ENCODE data around the gene ATAD3B. TPM values are rescaled to one million over a fixed set of nuclear protein-coding genes. Genes with fewer than 3 reads are reported as not detected.
"Not testable (repeated sequence)": the region's sequence is repeated elsewhere in the genome, so short reads cannot be mapped to it uniquely, and the experiment has no call there.

Gene ATAD3B
- total and polyA plus RNA-seq, 2 donors (not counting 3 experiments of a cell fraction or from before 2014, with no cell fraction given) = 20.5 to 48.2 TPM

DNA sequence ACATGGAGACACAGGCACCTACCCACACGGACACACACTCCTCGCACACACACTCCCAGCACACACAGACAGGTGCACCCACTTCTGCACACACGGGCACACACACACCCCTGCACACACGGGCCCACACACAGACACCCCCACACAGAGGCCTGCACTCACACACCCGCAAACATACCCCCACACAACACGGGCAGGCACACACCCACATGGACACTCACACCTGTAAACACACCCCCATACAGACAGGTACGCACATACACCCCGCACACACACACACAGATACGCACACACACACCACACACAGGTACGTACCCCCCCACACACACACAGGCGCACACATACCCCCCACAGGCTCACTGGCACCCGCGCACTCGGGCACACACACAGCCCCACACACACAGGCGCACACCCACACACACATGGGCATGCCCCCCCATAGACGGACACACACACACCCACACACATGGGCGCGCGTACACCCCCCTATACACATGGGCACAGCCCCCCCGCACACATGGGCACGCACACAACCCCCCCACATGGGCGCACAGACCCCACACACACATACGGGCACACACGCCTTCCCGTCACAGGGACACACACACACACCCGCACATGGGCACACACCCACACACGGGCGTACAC lies 46.5 kb downstream of the ATAD3B start:
- no peak overlapping the region for H3K27ac ChIP-seq (ENCODE audit: insufficient read depth, low read depth, low read length)
- FAIRE-seq = no peak
- H3K9me3 ChIP-seq (replicated peaks; ENCODE audit: control insufficient read depth, insufficient read depth, low read length) = no peaks in the 10 kb centered on the region
- H3K27me3 ChIP-seq (ENCODE audit: control insufficient read depth in 2 of 2, insufficient read depth in 2 of 2, low read length in 2 of 2) = no peaks in the 10 kb centered on the region
- ChIA-PET POLR2A (no interaction called here), CTCF (no interaction called here)
- dilution Hi-C loops (cut with MboI; ENCODE audit: extremely low pct_ligation_motif_present, low sequenced_read_pairs) = no loop called here
- H2AFZ ChIP-seq (ENCODE audit: low read depth, low read length) = no peak overlapping the region
- no peaks in the 10 kb centered on the region for H4K20me1 ChIP-seq (replicated peaks; ENCODE audit: control insufficient read depth, extremely low read depth, insufficient read depth, low read length)
- TF ChIP-seq POLR2AphosphoS5 (IDR thresholded peaks at IDR 0.05; ENCODE audit: insufficient read depth, low read depth, low read length) (no peak), POLR2A (IDR thresholded peaks at IDR 0.05; ENCODE audit: low read depth, low read length) (no peak), GATA2 (IDR thresholded peaks at IDR 0.05; ENCODE audit: insufficient read depth, insufficient read length, low read depth, low read length) (no peak), EZH2 (IDR thresholded peaks at IDR 0.05; ENCODE audit: borderline replicate concordance, low read depth, low read length, severe bottlenecking) (no peak), MYC (IDR thresholded peaks at IDR 0.05; ENCODE audit: low read depth, low read length) (no peak), JUN (IDR thresholded peaks at IDR 0.05; ENCODE audit: borderline replicate concordance, insufficient read depth, insufficient read length, low read depth) (no peak), FOS (IDR thresholded peaks at IDR 0.05; ENCODE audit: borderline replicate concordance, insufficient read depth, low read length) (no peak)
- TF ChIP-seq, protein P1, sequence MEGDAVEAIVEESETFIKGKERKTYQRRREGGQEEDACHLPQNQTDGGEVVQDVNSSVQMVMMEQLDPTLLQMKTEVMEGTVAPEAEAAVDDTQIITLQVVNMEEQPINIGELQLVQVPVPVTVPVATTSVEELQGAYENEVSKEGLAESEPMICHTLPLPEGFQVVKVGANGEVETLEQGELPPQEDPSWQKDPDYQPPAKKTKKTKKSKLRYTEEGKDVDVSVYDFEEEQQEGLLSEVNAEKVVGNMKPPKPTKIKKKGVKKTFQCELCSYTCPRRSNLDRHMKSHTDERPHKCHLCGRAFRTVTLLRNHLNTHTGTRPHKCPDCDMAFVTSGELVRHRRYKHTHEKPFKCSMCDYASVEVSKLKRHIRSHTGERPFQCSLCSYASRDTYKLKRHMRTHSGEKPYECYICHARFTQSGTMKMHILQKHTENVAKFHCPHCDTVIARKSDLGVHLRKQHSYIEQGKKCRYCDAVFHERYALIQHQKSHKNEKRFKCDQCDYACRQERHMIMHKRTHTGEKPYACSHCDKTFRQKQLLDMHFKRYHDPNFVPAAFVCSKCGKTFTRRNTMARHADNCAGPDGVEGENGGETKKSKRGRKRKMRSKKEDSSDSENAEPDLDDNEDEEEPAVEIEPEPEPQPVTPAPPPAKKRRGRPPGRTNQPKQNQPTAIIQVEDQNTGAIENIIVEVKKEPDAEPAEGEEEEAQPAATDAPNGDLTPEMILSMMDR (IDR thresholded peaks at IDR 0.05; ENCODE audit: extremely low read depth in 1 of 2, insufficient read depth in 1 of 2, low read depth in 1 of 2, low read length in 2 of 2) = no peak
- TF ChIP-seq, protein P2, sequence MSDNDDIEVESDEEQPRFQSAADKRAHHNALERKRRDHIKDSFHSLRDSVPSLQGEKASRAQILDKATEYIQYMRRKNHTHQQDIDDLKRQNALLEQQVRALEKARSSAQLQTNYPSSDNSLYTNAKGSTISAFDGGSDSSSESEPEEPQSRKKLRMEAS (IDR thresholded peaks at IDR 0.05; ENCODE audit: insufficient read depth, insufficient read length) = no peak
- peaks cover 15% of the 10 kb centered on the region for H3K79me2 ChIP-seq (ENCODE audit: control insufficient read depth, insufficient read depth, low read length)
- no peak for DNase-seq (ENCODE audit: low read depth, low spot score)
- H3K9me1 ChIP-seq (replicated peaks; ENCODE audit: control insufficient read depth, extremely low read depth, insufficient read depth, low read length) = no peaks in the 10 kb centered on the region
- intact Hi-C loops (cut with micrococcal nuclease) = no loop called here
- no peak overlapping the region for H3K4me3 ChIP-seq (replicated peaks in 1 of 3; ENCODE audit: insufficient read depth in 1 of 3, low read depth in 1 of 3, low read length in 3 of 3)
- no peaks in the 10 kb centered on the region for H3K4me1 ChIP-seq (ENCODE audit: control insufficient read depth, extremely low read depth, insufficient read depth, low read length)
- no peak overlapping the region for H3K9ac ChIP-seq (replicated peaks; ENCODE audit: extremely low read depth, insufficient read depth, low read length)
- H3K36me3 ChIP-seq (ENCODE audit: control insufficient read depth in 2 of 2, extremely low read depth in 1 of 2, insufficient read depth in 2 of 2, low read length in 2 of 2) = peaks cover 0 to 14% of the 10 kb centered on the region in 2 experiments
- no peak overlapping the region for H3K4me2 ChIP-seq (ENCODE audit: insufficient read depth, low read length)
- no TSS peak for BruUV-seq (replicated peaks)

DNA sequence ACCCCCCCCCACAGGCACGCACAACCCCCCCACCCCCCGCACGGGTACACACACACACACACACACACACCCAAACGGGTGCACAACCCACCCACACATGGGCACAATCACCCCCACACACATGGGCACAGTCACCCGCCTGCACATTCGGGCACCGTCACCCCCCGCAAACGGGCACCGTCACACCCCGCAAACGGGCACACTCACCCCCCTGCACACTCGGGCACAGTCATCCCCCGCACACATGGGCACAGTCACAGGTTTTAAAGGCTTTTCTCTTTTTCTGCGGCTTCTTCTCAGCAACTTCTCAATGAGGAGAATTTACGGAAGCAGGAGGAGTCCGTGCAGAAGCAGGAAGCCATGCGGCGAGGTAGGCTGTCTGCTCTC lies 47.0 kb downstream of the ATAD3B start:
- intact Hi-C loops (cut with micrococcal nuclease); BruUV-seq (replicated peaks); FAIRE-seq: not testable (repeated sequence)

More for the DNA sequence above, 47.0 kb downstream of the ATAD3B start:
- H3K4me1 ChIP-seq (ENCODE audit: control insufficient read depth, extremely low read depth, insufficient read depth, low read length); H3K27me3 ChIP-seq (ENCODE audit: control insufficient read depth in 2 of 2, insufficient read depth in 2 of 2, low read length in 2 of 2); H3K9me1 ChIP-seq (replicated peaks; ENCODE audit: control insufficient read depth, extremely low read depth, insufficient read depth, low read length); H3K9ac ChIP-seq (replicated peaks; ENCODE audit: extremely low read depth, insufficient read depth, low read length); dilution Hi-C loops (cut with MboI; ENCODE audit: extremely low pct_ligation_motif_present, low sequenced_read_pairs); CTCF ChIA-PET; DNase-seq (ENCODE audit: low read depth, low spot score); H4K20me1 ChIP-seq (replicated peaks; ENCODE audit: control insufficient read depth, extremely low read depth, insufficient read depth, low read length); H3K27ac ChIP-seq (ENCODE audit: insufficient read depth, low read depth, low read length); H3K4me2 ChIP-seq (ENCODE audit: insufficient read depth, low read length); H2AFZ ChIP-seq (ENCODE audit: low read depth, low read length); H3K4me3 ChIP-seq (replicated peaks in 1 of 3; ENCODE audit: insufficient read depth in 1 of 3, low read depth in 1 of 3, low read length in 3 of 3); H3K9me3 ChIP-seq (replicated peaks; ENCODE audit: control insufficient read depth, insufficient read depth, low read length); POLR2A ChIA-PET: not testable (repeated sequence)
- Histone ChIP-seq H3K36me3 (ENCODE audit: control insufficient read depth in 2 of 2, extremely low read depth in 1 of 2, insufficient read depth in 2 of 2, low read length in 2 of 2) (peaks cover 0 to 17% of the 10 kb centered on the region in 2 experiments), H3K79me2 (ENCODE audit: control insufficient read depth, insufficient read depth, low read length) (peaks cover 12% of the 10 kb centered on the region)
